ENCODE results near the gene PAFAH1B1. TPM values are rescaled to one million over a fixed set of nuclear protein-coding genes. Genes with fewer than 3 reads are reported as not detected.
"Not testable (repeated sequence)": the region's sequence is repeated elsewhere in the genome, so short reads cannot be mapped to it uniquely, and the experiment has no call there.

The PAFAH1B1 gene
- total and polyA plus RNA-seq, 2 donors (not counting 1 experiment from before 2014, with no cell fraction given): 41.4 to 170 TPM

DNA sequence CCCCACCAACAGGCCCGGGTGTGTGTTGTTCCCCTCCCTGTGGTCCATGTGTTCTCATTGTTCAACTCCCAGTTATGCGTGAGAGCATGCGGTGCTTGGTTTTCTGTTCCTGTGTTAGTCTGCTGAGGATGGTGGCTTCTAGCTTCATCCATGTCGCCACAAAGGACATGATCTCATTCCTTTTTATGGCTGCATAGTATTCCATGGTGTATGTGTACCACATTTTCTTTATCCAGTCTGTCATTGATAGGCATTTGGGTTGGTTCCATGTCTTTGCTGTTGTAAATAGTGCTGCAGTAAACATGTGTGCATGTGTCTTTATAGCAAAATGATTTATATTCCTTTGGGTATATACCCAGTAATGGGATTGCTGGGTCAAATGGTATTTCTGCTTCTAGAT, 67.0 kb downstream of the PAFAH1B1 start:
- DNase-seq; H3K9me3 ChIP-seq (ENCODE audit: control extremely low read depth in 1 of 3, control insufficient read depth in 2 of 3, insufficient read depth in 1 of 3, low read length in 2 of 3); CTCF ChIA-PET; H3K27me3 Mint-ChIP-seq; intact Hi-C loops (cut with micrococcal nuclease); H3K27me3 ChIP-seq (replicated peaks in 1 of 4; ENCODE audit: control extremely low read depth in 1 of 4, control insufficient read depth in 3 of 4, insufficient read depth in 4 of 4, low read length in 3 of 4); POLR2A ChIA-PET; H3K27ac ChIP-seq (ENCODE audit: low read length in 2 of 2); H3K27ac Mint-ChIP-seq; H3K36me3 ChIP-seq (replicated peaks in 1 of 2; ENCODE audit: control extremely low read depth in 1 of 2, control insufficient read depth in 1 of 2, extremely low read depth in 1 of 2, insufficient read depth in 2 of 2, low read length in 1 of 2); H3K4me3 Mint-ChIP-seq; H3K4me2 ChIP-seq (replicated peaks; ENCODE audit: low read depth, low read length, poor library complexity, severe bottlenecking); H3K9ac ChIP-seq (ENCODE audit: low read length); H3K4me3 ChIP-seq (ENCODE audit: control extremely low read depth in 1 of 5, extremely low read depth in 1 of 5, insufficient read depth in 1 of 5, low read depth in 2 of 5, low read length in 4 of 5); H3K4me1 ChIP-seq (ENCODE audit: control insufficient read depth in 2 of 2, insufficient read depth in 2 of 2, low read length in 2 of 2); ATAC-seq (ENCODE audit: low read depth); H2AFZ ChIP-seq (ENCODE audit: insufficient read depth, low read depth, low read length, poor library complexity, severe bottlenecking); H3K9me3 Mint-ChIP-seq (ENCODE audit: insufficient read depth): not testable (repeated sequence)
- 94% methylated on average over 3 of the region's 4 CpGs for WGBS (ENCODE audit: insufficient coverage)
- peaks cover 35% of the 10 kb centered on the region for H3K4me1 Mint-ChIP-seq
- peaks cover 98% of the 10 kb centered on the region for H3K79me2 ChIP-seq (ENCODE audit: control insufficient read depth, insufficient read depth, low read length)
- peaks cover 95% of the 10 kb centered on the region for H4K20me1 ChIP-seq (ENCODE audit: control insufficient read depth, insufficient read depth, low read length, poor library complexity, severe bottlenecking)

DNA sequence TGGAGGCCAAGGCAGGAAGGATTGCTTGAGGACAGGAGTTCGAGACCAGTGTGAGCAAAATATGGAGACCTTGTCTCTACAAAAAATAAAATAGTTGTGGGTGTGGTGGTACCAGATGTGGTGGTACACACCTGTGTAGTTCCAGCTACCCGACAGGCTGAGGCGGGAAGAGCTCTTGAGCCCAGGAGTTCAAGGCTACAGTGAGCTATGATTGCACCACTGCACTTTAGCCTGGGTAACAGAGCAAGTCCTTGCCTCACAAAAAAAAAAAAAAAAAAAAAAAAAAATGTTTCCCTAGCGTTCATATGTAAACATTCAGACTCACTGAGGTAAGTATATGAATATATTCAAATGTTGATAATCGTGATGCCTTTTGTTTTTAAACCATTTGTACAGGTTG, 78.6 kb downstream of the PAFAH1B1 start:
- ChIA-PET CTCF (no interaction called here), POLR2A (no interaction called here)
- peaks cover 23 to 71% of the 10 kb centered on the region in 2 experiments for H3K36me3 ChIP-seq (replicated peaks in 1 of 2; ENCODE audit: control extremely low read depth in 1 of 2, control insufficient read depth in 1 of 2, extremely low read depth in 1 of 2, insufficient read depth in 2 of 2, low read length in 1 of 2)
- H3K9me3 ChIP-seq (ENCODE audit: control extremely low read depth in 1 of 3, control insufficient read depth in 2 of 3, insufficient read depth in 1 of 3, low read length in 2 of 3): no peaks in the 10 kb centered on the region
- H3K4me2 ChIP-seq (replicated peaks; ENCODE audit: low read depth, low read length, poor library complexity, severe bottlenecking): no peak overlapping the region
- H4K20me1 ChIP-seq (ENCODE audit: control insufficient read depth, insufficient read depth, low read length, poor library complexity, severe bottlenecking): peaks cover 37% of the 10 kb centered on the region
- H3K4me3 ChIP-seq (ENCODE audit: control extremely low read depth in 1 of 5, extremely low read depth in 1 of 5, insufficient read depth in 1 of 5, low read depth in 2 of 5, low read length in 4 of 5): no peak overlapping the region
- no CpG with 5 or more reads among the region's 5 CpGs for whole genome bisulfite sequencing (ENCODE audit: insufficient coverage)
- peaks cover 35% of the 10 kb centered on the region for H3K79me2 ChIP-seq (ENCODE audit: control insufficient read depth, insufficient read depth, low read length)
- Mint-ChIP-seq H3K9me3 (ENCODE audit: insufficient read depth) (no peaks in the 10 kb centered on the region), H3K4me3 (no peak overlapping the region), H3K27me3 (no peaks in the 10 kb centered on the region), H3K4me1 (peaks cover 3% of the 10 kb centered on the region), H3K27ac (no peak overlapping the region)
- no peak for DNase-seq
- H3K4me1 ChIP-seq (ENCODE audit: control insufficient read depth in 2 of 2, insufficient read depth in 2 of 2, low read length in 2 of 2): no peaks in the 10 kb centered on the region
- no peaks in the 10 kb centered on the region for H3K27me3 ChIP-seq (replicated peaks in 1 of 4; ENCODE audit: control extremely low read depth in 1 of 4, control insufficient read depth in 3 of 4, insufficient read depth in 4 of 4, low read length in 3 of 4)
- no peak overlapping the region for H2AFZ ChIP-seq (ENCODE audit: insufficient read depth, low read depth, low read length, poor library complexity, severe bottlenecking)
- TF ChIP-seq EZH2 (IDR thresholded peaks at IDR 0.05; ENCODE audit: borderline replicate concordance, insufficient read depth, low read depth, low read length, poor library complexity, severe bottlenecking): no peak
- TF ChIP-seq, protein P1, sequence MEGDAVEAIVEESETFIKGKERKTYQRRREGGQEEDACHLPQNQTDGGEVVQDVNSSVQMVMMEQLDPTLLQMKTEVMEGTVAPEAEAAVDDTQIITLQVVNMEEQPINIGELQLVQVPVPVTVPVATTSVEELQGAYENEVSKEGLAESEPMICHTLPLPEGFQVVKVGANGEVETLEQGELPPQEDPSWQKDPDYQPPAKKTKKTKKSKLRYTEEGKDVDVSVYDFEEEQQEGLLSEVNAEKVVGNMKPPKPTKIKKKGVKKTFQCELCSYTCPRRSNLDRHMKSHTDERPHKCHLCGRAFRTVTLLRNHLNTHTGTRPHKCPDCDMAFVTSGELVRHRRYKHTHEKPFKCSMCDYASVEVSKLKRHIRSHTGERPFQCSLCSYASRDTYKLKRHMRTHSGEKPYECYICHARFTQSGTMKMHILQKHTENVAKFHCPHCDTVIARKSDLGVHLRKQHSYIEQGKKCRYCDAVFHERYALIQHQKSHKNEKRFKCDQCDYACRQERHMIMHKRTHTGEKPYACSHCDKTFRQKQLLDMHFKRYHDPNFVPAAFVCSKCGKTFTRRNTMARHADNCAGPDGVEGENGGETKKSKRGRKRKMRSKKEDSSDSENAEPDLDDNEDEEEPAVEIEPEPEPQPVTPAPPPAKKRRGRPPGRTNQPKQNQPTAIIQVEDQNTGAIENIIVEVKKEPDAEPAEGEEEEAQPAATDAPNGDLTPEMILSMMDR (IDR thresholded peaks at IDR 0.05): no peak
- intact Hi-C loops (cut with micrococcal nuclease): loop anchor here (10.0 kb wide), 2 partner anchors 47 to 157 kb away; partner anchors contain the start of gene METTL16
- H3K9ac ChIP-seq (ENCODE audit: low read length): no peak overlapping the region
- ATAC-seq (ENCODE audit: low read depth): no peak
- peak overlapping the region in 1 of 2 donors; percentile 9 for H3K27ac ChIP-seq (ENCODE audit: low read length in 2 of 2)

DNA sequence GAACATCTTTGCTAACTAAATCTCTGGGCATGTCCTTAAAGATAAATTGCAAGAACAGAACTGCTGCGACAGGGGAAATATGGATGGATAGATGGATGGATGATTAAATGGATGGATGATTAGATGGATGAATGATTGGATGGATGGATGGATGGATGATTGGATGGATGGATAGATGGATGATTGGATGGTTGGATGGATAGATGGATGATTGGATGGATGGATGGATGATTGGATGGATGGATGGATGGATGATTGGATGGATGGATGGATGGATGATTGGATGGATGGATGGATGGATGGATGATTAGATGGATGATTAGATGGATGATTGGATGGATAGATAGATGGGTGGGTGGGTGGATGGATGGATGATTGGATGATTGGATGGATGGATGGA, 85.8 kb downstream of the PAFAH1B1 start:
- WGBS (ENCODE audit: insufficient coverage): 100% methylated on average over 1 of the region's 1 CpG
- intact Hi-C loops (cut with micrococcal nuclease): loop anchor here (10.0 kb wide), 2 partner anchors 54 to 164 kb away; partner anchors contain the start of gene METTL16
- H3K27ac Mint-ChIP-seq: not testable (repeated sequence)

More for the DNA sequence above, 85.8 kb downstream of the PAFAH1B1 start:
- H3K36me3 ChIP-seq (replicated peaks in 1 of 2; ENCODE audit: control extremely low read depth in 1 of 2, control insufficient read depth in 1 of 2, extremely low read depth in 1 of 2, insufficient read depth in 2 of 2, low read length in 1 of 2): peaks cover 11 to 77% of the 10 kb centered on the region in 2 experiments
- H2AFZ ChIP-seq (ENCODE audit: insufficient read depth, low read depth, low read length, poor library complexity, severe bottlenecking); H3K4me2 ChIP-seq (replicated peaks; ENCODE audit: low read depth, low read length, poor library complexity, severe bottlenecking); ATAC-seq (ENCODE audit: low read depth); H3K4me3 Mint-ChIP-seq; CTCF ChIA-PET; DNase-seq; H3K27me3 ChIP-seq (replicated peaks in 1 of 4; ENCODE audit: control extremely low read depth in 1 of 4, control insufficient read depth in 3 of 4, insufficient read depth in 4 of 4, low read length in 3 of 4); POLR2A ChIA-PET; H3K27ac ChIP-seq (ENCODE audit: low read length in 2 of 2); H3K9me3 Mint-ChIP-seq (ENCODE audit: insufficient read depth); H3K4me3 ChIP-seq (ENCODE audit: control extremely low read depth in 1 of 5, extremely low read depth in 1 of 5, insufficient read depth in 1 of 5, low read depth in 2 of 5, low read length in 4 of 5); H3K9ac ChIP-seq (ENCODE audit: low read length); H3K9me3 ChIP-seq (ENCODE audit: control extremely low read depth in 1 of 3, control insufficient read depth in 2 of 3, insufficient read depth in 1 of 3, low read length in 2 of 3); H3K4me1 Mint-ChIP-seq; H3K27me3 Mint-ChIP-seq; H3K4me1 ChIP-seq (ENCODE audit: control insufficient read depth in 2 of 2, insufficient read depth in 2 of 2, low read length in 2 of 2): not testable (repeated sequence)
- peaks cover 19% of the 10 kb centered on the region for H3K79me2 ChIP-seq (ENCODE audit: control insufficient read depth, insufficient read depth, low read length)
- peaks cover 26% of the 10 kb centered on the region for H4K20me1 ChIP-seq (ENCODE audit: control insufficient read depth, insufficient read depth, low read length, poor library complexity, severe bottlenecking)

Measured in B cell (primary cell).